HG02610 (cell line): ENCODE results near the gene SBNO2.

ENCODE experiments used
- ATAC-seq: cut with Tn5 transposase; IDR thresholded peaks from one replicate; pipeline ENCODE4 v1.9.1; 2021; ENCODE audit warnings: mild to moderate bottlenecking, moderate library complexity; ENCODE audit not compliant: unreplicated experiment

SBNO2 gene

GRCh38 chr19:1093330-1093729 lies 80.7 kb downstream of the SBNO2 start:
- no peak for ATAC-seq

DNA sequence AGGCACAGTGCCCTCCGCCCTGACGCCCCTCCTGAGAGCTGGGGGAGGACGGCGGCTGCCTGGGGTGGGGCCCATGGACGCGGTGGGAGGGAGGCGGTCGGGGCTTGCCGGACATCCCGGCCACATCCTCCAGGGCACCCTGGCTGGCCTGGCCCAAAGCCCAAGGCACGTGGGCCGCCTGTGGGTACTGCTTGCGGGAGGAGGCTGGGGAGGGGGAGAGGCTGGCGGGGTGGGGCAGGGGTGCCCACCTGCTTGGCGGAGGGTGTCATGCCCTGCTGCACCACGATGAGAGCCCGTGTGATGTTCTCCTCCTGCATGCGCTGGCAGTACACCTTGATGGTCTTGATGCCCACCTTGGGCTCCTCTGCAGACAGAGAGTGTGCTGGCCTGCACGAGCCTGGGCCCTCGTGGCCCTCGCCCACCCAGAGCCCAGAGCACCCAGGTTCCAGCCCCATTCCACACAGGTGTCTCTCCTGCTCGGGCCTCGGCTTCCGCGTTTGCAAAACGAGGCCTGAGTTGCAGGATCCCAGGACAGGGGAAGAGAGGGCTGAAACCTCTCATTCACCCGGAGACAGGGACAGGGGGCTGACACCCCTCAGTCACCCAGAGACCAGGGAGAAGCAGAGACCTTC lies 82.4 kb downstream of the SBNO2 start:
- no peak for ATAC-seq

DNA sequence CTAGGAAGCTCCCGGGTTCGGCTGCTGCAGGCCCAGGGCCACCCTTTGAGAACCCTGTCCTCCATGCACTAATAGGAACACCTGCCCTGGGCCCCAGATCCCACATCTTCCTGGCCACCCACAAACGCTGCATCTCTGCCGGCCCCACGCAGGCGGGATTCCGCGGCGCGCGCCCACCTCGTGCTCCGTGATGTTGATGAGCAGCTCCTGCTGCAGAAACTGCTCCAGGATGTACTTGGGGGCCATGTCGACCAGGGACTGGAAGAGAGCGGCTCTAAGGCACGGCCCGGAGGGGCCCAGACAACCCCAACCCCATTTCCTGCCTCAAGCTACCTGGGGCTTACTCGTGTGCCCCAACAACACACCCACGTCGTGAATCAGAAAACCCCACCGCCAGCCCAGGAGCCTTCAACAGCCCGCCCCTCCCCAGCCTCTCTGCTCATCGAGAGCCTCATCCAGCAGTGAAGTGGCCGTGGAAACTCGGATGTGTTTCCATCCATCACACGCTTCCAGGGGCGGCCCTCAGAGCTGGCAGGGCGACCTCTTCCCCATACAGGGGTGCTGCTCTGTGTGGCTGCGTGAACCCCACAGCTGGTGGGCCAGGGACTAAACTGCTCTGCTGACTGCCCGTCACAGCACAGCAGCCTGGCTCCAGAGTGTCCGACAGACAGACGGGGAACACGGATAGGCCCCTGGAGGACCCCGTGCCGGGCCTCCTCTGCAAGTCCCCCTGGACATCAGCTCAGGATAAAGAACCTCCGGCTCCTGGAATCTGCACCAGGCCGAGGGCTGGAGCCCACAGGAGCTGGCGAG lies 83.1 kb downstream of the SBNO2 start:
- no peak for ATAC-seq

- ATAC-seq = no peak
Measured at GRCh38 chr19:1089891-1090290, 84.2 kb downstream of the SBNO2 start.

GRCh38 chr19:1089126-1089771 lies 84.8 kb downstream of the SBNO2 start:
- ATAC-seq = no peak

- no peak for ATAC-seq
Measured at GRCh38 chr19:1088416-1089010, 85.6 kb downstream of the SBNO2 start.

DNA sequence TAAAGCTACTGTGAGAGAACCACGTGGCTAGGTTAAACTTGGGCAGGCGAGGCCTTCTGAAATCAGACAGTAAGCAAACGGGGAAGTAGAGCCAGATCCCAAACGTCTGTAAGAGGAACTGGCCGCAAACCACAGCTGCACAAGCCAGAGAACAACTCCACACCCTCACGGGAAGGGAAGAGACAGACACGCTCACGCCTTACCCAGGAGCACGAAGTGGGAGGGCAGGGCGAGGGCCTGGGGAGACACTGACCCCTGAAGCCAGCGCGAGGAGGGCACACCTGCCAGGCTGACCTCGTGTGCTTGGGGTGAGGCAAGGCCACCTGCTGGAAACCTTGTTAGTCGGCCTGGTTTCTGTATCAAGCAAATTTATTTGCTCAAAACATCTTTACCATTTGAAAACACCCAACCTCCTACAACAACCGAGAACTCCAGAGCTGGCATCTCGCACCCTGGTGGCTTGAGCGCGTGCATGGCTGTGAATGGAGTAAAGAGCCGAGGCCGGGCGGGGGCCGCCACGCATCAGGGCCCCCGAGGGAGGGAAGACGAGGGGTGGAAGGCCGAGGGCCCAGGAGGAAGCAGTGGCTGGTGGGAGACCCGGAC lies 86.2 kb downstream of the SBNO2 start:
- ATAC-seq = no peak

- no peak for ATAC-seq
Measured at GRCh38 chr19:1086613-1087012, 87.5 kb downstream of the SBNO2 start.

DNA sequence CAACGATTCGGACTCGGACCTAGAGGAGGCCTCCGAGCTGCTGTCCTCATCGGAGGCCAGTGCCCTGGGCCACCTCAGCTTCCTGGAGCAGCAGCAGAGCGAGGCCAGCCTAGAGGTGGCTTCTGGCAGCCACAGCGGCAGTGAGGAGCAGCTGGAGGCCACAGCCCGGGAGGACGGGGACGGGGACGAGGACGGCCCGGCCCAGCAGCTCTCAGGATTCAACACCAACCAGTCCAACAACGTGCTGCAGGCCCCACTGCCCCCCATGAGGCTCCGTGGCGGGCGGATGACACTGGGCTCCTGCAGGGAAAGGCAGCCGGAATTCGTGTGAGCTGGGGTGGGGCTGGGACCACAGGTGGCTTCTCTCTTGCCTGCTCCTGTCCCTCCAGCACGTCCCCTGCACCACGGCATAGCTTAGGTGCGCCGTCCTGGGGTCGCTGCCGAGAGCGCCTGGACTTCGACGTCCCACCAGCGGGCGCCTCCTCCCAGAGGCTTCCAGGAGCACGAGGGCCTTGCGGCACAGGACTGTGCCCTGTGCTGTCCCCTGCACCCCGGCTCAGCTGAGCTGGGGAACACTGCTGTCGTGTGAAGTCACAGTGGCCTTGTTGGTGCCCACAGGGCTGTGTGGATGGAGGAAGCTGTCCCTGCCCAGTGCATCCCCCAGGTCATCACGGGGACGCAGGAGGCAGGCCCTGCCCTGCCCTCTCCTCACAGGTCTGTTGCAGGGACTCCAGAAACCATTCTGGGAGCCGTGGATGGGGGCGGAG lies 88.2 kb downstream of the SBNO2 start:
- no peak for ATAC-seq

DNA sequence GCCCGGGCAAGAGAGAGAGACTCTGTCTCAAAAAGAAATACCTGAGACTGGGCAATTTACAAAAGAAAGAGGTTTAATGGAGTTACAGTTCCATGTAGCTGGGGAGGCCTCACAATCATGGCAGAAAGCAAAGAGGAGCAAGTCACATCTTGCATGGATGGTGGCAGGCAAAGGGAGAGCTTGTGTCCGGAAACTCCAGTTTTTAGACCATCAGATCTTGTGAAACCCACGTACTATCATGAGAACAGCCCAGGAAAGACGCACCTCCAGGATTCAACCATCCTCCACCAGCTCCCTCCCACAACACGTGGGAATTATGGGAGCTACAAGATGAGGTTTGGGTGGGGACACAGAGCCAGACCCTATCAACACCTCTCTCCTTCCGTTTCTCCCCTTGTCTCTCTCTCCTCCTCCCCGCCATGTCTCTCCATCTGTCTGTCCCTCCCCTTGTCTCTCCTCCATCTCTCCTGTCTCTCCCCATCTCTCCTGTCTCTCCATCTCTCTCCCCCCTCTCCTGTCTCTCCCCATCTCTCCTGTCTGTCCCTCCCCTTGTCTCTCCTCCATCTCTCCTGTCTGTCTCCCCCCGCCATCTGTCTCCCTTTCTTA lies 88.9 kb downstream of the SBNO2 start:
- no peak for ATAC-seq

- ATAC-seq = no peak
Measured at GRCh38 chr19:1084024-1084868, 89.8 kb downstream of the SBNO2 start.

DNA sequence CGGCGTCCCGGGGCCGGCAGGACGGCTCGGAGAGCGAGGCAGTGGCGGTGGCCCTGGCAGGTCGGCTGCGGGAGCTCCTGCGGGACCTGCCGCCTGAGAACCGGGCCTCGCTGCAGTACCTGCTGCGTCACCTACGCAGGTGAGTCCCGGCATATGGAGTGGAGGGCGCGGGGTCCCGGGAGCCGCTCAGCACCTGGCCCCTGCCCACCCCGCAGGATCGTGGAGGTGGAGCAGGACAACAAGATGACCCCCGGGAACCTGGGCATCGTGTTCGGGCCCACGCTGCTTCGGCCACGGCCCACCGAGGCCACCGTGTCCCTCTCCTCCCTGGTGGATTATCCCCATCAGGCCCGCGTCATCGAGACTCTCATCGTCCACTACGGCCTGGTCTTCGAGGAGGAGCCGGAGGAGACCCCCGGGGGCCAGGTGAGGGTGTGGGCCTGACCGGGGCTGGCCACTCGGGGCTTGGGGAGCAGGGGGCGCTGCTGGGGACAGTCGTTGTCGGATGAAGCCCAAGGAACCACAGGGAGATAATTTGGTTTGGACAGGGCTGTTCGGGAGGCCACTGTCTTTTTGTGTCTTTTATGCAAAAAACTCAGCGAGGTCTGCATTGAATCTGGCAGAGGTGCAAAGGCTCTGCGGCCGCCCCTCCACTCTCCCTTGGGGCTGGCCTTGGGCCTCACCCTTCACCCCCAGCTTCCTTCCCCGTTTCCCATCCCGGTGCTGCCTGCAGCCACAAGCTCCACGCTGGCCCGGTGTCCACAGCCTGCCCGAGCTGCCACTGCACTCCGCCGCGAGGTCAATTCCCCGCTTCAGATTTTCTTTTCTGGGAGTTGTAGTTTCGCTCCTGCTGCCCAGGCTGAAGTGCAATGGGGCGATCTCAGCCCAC lies 90.9 kb downstream of the SBNO2 start:
- ATAC-seq = no peak

- ATAC-seq = no peak
Measured at GRCh38 chr19:1082165-1082927, 91.7 kb downstream of the SBNO2 start.

GRCh38 chr19:1081301-1082164 lies 92.5 kb downstream of the SBNO2 start:
- no peak for ATAC-seq

- ATAC-seq = no peak
Measured at GRCh38 chr19:1080360-1081161, 93.5 kb downstream of the SBNO2 start.
